Measurements from ENCODE around the gene HSF4.
"Not testable (repeated sequence)": the region's sequence is repeated elsewhere in the genome, so short reads cannot be mapped to it uniquely, and the experiment has no call there.

The HSF4 gene, protein sequence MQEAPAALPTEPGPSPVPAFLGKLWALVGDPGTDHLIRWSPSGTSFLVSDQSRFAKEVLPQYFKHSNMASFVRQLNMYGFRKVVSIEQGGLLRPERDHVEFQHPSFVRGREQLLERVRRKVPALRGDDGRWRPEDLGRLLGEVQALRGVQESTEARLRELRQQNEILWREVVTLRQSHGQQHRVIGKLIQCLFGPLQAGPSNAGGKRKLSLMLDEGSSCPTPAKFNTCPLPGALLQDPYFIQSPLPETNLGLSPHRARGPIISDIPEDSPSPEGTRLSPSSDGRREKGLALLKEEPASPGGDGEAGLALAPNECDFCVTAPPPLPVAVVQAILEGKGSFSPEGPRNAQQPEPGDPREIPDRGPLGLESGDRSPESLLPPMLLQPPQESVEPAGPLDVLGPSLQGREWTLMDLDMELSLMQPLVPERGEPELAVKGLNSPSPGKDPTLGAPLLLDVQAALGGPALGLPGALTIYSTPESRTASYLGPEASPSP

DNA sequence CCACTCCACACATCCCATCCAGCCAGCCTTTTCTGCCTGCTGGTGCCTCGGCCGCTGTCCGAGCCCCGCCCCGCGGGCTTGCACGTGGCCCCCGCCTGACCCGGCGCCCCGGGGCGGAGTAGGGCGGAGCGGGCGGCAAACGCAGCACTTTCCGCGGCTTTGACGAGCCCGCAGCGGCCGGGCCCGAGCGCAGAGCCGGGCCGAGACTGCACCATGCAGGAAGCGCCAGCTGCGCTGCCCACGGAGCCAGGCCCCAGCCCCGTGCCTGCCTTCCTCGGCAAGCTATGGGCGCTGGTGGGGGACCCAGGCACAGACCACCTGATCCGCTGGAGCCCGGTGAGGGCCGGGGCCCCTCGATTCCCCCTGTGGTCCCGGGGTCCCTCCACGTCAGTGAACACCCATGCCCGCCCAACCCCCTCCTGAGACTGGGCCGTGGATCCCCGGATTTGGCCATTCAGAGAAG, at the start of gene HSF4:
Gene HSF4 (plus strand): TSS at position 147 of the 463 bp plus-strand sequence. CDS start 67 bp downstream, at position 214.
- peak in 5 of 14 donors; percentile 23 to 76 (median 37) for DNase-seq

DNA sequence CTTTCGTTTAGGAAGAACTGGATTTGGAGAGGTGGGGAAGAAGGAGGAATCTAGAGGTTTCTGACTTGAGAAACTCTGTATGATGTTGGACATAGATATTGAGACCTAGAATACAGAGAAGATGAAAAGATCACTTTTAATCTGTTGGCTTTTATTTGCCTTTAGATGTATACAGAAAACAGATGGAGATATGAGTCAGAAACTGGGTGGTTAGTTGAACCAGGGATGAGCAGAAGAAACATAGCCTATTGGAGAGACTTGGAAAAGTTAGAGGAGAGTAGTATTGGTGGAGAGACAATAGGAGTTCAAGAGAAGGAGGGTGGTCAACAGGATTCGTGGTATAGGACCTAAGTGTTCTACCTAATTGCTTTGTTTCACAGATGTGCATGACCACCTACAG, 49.8 kb upstream of the HSF4 start:
- no peak for DNase-seq

DNA sequence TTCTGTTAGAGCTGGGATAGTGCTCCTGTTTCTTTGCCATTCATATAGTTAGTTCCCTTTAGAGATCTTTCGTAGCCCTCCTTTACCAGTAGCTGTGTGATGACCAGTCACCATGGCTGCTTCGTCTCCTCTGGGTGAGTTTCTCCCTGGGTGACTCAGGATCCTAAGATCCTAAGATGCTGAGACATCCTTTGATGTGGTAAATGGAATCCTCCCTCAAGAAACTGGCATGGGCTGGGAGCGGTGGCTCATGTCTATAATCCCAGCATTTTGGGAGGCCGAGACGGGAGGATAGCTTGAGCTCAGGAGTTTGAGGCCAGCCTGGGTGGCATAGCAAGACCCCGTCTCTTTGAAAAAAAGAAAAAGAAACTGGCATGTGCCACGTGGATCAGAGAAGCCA, 48.9 kb upstream of the HSF4 start:
- no peak for DNase-seq

DNA sequence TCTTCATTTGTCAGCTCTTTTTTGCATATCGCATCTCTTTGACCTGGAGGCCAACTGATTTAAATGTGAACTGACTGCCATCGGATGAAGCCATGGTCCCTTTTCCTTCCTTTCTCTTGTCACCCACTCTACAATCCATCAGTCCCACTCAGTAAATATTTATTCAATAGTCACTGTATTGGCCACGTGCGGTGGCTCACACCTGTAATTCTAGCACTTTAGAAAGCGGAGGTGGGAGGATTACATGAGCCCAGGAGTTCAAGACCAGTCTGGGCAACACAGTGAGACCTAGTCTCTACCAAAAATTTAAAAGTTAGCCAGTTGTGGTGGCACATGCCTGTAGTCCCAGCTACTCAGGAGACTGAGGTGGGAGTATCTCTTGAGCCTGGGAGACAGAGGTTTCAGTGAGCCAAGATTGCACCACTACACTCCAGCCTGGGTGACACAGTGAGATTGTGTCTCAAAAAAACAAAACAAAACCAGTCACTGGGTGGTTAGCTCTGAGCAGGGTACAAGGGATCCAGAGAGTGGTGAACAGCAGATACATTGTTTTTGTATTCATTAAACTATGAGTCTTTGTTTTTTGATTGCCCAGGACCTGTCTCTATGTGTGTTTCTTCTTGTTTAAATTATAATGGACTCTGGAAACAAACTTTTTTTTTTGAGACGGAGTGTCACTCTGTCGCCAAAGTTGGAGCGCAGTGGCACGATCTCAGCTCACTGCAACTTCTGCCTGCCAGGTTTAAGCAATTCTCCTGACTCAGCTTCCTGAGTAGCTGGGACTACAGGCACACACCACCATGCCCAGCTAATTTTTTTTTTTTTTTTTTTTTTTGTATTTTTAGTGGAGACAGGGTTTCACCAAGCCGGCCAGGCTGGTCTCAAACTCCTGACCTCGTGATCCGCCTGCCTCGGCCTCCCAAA, 47.9 kb upstream of the HSF4 start:
- DNase-seq, result peak in 4 of 14 donors; percentile 20 to 31 (median 22)

DNA sequence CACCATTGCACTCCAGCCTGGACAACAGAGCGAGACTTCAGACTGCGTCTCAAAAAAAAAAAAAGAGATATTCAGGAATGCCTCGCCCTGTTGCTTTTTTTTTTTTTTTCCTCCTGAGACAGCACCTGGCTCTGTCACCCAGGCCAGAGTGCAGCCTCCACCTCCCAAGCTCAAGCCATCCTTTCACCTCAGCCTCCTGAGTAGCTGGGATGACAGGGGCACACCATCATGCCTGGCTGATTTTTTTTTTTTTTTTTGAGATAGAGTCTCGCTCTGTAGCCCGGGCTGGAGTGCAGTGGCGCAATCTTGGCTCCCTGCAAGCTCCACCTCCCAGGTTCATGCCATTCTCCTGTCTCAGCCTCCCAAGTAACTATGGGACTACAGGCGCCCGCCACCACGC, 46.8 kb upstream of the HSF4 start:
- no peak for DNase-seq

DNA sequence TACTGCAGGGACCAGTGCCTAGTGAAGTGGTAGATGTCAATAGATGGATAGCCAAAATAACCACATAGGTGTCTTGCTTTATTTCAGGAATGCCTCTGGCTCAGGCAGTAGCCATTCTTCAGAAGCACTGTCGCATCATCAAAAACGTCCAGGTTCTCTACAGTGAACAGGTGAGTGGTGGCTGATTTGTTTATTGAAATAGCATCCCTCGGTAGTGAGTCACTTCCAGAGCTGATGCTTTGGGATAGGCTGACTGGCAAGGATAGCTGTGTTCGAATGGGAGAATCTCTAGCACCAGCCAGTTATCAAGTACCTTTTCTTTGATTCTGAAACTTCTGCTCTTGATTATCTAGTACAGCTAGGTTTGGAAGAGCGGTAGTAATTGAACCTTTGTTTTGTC, 44.5 kb upstream of the HSF4 start:
- no peak for DNase-seq

DNA sequence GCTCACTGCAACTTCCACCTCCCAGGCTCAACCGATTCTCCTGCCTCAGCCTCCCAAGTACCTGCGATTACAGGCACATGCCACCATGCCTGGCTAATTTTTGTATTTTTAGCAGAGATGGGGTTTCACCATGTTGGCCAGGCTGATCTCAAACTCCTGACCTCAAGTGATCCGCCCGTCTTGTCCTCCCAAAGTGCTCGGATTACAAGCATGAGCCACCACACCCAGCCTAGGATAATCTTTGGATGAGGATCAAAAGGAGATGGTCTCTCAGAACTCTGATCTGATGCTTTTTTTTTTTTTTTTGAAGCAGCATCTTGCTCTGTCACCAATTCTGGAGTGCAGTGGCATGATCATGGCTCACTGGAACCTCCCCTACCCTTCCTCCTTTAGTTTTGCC, 41.7 kb upstream of the HSF4 start:
- DNase-seq, result not testable (repeated sequence)

DNA sequence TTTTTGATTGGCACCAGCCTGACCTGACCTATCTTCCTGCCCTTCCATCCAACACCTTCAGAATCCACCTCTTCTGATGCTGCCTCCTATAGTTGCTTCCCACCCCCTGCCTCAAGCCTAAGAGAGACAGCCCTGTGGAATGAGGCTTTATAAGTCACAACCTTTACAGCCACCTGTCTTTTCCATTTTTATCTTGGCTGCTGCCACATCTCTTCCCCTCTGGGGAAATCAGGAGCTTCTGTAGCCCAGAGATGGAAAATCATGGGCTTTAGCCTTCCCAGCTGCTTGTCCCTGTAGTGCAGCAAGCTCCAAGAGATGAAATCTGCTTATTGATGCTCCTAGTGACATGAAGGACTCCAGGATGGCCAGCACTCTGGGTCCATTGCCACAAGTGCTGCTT, 36.1 kb upstream of the HSF4 start:
- DNase-seq, result no peak

DNA sequence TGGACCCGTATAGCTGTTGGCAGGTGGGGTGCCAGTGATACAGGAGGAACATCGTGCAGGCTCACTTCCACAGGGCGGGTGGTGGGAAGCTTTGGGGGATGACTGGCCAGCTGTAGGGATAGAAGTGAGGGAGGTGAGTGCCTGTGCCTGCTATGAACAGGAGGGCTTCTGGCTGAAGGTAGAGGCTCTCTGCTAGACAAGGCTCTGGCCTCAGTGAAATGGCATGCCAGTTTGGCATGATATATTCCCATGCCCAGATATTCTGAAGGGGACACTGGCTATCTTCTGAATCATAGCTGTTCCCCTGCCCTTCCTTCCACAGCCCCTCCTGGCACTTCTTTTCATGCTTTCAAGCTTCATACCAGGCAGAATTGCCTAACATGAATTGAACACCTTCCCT, 35.7 kb upstream of the HSF4 start:
- DNase-seq, result peak in 1 of 14 donors; percentile 30

DNA sequence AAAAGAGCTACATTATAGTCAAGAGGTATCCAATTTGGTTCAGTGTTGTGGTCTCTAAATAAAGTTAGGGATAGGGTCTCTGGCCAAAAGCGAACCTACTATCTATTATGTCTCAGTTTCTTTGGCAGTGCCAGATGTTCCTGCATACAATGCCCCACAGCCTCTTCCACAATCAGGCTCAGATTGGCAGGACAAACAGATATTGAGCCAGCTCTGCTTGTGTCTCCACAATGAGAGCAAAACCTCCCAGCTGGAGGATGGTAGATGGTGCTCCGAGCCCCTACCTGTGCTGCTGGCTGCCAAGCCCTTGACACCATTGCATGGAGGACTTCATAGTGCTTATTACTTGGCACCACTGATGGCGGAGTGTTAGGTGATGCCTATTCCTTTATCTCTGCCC, 35.1 kb upstream of the HSF4 start:
- peak in 1 of 14 donors; percentile 30 for DNase-seq

DNA sequence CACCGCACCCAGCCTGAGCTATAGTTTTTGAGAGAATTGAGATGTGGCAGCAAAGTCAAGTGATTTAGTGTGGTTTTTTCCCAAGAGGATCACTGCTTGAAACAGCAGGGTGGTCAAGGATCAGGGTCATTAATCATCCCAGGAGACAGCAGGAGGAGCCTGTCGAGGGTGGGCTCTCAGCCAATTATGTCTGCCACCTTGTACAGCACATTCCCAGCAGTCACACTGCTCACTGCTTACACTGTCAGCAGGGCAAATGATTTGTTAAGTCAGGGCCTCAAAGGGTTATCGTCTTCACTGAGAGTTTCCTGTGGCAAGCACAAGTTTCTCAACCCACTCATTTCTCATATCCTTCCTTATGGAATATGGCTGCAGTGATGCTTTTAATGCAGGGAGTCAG, 26.9 kb upstream of the HSF4 start:
- no peak for DNase-seq

DNA sequence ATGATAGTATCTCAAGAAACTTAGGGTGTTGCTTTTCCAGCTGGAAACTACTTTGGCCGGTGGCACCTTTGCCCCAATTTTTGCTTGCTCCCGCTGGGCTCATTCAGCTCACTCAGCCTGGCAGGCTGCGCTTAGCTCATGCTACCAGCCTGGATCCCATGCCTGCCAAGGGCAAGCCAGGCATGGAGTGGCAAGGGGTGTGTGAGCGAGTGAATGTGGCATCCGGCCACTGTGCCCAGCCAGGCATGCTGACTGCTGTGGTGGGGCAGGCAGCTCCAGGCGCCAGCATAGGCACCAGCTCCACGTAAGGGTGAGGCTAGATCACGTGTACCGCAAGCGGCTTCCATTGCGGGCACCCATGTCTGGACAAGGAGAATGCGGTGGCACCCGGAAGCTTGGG, 23.2 kb upstream of the HSF4 start:
- no peak for DNase-seq

DNA sequence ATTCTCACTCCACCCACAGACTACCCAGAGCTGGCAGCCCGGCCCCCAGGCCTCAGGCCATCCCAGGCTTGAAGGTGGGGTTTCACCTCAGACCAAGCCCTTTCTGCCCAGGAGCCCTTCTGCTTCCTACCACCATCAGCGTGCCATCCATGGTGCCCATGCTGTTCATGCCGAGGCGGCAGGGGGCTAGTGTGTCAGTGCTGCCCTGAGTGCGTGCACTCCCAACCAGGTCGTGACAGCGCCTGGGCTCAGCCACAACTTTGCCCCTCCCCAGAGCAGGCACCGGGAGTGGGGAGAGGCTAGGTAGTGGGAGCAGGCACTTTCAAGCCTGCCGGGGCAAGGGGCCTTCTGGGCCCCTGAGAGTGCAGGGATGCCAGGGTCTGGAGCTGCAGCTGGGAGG, 22.2 kb upstream of the HSF4 start:
- DNase-seq, result no peak

DNA sequence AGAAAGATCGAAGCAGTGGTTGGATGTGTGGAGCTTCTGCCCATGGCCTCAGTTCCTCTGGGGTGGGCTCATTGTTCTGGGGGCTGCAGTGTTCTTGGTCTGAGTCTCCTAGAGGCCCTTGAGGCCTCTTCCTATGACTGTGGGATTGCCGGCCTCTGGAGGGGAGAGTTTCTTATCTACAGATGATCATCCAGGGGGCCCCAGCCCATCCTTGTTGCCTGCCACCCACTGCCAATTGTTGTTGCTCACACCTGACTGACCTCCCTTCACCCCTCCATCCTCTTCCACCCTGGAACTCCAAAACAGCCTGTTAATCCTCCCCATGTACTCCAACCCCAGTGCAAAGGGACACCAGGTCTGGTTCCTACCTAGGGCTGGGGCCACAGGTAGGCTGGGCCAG, 19.6 kb upstream of the HSF4 start:
- no peak for DNase-seq

DNA sequence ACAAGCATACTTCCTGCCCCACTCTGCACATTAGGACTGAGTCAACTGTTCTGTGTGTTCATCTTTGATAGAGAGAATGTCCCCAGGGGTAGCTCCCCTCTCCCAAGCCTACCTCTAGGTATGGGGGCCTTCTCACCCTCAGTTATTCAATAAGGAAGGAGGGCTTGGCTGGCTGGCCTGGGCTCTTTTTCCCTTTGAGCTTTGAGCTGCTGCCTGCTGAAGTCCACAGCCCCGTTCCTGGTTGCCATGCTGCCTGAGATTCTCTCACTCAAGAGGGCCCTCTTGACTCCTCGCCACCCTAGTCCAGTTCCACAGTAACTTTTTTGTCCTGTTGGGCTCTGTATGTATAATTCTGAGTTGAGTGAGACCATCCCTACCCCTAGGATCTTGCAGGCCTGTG, 18.8 kb upstream of the HSF4 start:
- no peak for DNase-seq

DNA sequence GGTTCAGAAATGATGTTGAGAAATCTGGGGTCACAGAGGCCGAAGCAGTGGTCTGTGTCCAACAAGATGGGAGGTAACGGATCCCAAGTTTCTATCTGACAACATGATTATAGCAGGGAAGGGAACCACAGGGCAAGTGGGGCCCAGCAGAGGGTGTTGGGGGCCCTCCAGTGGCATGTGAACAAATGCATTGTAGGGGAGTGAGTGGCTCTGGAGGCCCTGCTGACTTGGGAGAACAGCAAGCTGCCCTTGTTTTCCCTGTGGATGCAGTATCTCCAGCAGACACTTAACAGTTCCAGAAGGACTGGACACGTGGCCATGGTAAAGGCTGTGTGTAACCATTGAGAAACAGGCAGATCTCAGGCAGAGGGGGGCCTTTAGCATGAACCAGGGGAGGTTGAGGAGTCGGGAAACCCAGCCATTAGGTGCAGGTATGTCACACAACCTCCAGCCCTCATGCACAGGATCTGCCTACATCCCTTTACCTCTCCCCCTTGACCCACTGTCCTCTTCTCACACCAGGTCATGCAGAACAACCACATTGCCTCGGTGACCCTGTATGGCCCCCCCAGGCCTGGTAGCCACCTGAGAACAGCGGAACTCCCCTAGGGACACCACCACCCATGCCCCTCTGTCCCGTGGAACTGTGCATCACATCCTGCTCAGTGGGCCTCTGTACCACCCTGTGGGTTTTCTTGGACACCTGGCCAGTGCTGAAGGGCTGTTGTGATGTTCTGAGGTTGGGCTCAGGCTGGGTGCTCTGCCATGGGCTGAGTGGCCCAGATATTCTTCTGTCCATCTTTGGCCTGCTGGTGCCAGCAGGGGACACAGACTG, 17.8 kb upstream of the HSF4 start:
- peak in 1 of 14 donors; percentile 17 for DNase-seq

DNA sequence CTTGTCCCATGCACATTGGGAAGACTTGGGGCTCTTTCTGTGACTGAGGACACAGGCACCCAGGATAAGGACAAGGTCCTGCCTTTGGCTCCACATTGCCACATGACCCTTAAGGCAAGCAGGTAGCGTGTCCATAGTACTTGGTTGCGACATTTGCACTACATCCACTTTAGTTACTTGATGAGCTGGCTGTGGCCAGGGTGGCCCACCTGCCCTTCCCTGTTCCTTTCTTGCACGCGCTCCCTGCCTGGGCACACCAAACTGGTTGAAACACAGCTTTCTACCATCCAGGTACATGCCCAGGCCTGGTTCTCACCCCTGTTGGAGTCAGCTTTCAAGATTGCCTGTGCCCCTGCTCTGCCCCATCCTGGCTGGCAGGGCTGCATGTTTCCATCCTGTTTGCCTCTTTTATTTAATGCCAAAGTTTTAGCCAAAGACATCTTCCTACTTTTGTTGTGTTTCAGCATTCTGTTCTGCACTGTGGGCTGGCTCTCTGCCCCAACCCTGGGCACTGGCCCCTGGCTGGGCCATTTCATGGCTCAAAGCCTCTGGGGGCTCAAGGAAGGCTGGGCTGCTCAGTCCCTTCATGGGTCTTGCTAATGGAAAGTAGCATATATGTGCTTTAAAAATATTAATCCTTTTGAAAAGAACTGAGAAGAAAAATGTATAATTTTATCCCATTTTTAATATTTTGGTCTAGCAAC, 17.0 kb upstream of the HSF4 start:
- DNase-seq, result peak in 1 of 14 donors; percentile 45

DNA sequence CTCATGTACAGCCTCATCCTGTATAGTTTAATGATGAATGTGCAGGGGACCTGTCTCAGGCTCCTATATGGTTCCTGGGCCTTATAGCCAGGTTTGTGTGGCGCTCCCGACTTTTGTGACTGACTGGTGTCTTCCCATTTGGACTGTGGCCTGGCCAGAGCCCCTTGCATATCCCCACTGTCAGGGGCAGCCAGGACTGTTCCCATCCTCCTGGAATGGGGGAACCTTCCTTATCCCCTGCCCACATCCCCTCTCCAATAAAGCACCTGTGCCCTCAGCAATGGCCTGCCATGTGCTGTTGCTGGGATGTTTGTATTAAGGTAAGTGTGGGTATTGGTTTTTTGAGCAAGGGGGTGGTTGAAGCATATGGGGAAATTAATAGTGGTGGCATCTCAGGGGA, 16.3 kb upstream of the HSF4 start:
- no peak for DNase-seq

DNA sequence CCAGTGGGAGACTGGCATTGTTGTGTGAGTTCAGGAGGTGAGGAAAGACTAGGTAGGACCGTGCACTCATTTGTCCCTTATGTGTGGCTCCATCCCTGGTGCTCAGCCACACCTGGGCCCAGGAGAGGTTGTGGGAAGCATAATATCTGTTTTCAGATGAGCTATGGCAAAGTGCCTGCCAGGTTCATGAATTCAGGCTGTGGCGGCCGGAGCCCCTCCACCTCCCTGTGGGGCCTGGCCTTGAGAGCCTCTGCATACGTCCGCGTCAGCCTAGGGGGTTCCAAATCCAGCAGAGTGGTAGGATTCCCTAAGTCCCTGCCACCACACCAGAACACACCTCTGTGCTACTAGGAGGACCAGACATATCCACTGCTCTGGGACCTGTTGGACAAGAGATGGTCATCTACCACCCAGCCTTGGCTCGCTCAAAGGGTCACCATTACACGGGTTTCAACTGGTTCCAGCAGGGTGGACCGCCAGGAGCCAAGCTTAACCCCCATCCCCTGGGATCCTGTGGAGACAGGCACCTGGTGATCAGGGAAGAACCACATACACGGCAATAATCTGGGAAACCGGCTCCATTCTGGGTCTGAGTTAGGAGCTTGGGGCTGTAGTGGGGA, 15.8 kb upstream of the HSF4 start:
- no peak for DNase-seq

DNA sequence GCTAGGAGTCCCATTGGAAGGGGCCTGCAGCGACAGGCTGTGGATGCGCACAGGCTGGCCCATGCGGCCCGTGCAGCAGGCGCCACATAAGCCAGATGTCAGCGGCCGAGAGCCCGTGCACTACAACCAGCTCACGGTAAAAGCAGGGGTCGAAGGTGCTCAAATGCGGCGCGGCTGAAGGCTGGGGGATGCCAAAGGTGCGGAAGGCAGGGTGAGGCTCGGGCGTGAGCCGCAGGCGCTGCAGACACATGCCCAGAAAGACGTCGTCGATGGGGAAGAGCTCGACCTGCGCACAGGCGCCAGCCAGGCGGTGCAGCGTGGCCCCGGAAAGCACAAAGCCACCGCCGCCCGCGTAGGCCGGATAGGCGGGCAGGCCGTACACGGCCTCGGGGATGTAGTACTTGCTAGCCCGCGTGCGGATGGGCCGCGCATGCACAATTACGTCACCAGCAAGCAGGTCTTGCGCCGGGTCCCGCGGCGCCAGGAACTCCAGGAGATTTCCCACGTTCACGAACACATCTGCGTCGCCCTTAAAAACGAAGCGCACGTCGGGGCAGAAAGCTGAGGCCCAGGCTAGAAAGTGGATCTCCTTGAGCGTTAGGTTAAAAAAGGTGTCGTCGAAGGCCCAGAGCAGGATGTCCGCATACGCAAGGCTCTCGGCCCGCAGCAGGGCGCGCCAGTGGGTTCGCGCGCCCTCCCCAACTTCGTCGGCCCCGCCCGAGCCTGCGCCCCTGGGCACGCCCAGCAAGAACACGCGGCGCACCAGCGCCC, 15.1 kb upstream of the HSF4 start:
- DNase-seq, result no peak
